ENCODE data around the gene LIME1. TPM values are rescaled to one million over a fixed set of nuclear protein-coding genes. Genes with fewer than 3 reads are reported as not detected.

LIME1 gene
- total RNA-seq, 1 donor from 2014 or later, result 6.8 TPM

- no peak for DNase-seq
Observed at GRCh38 chr20:63737945-63738686, 1.7 kb downstream of the LIME1 start.

GRCh38 chr20:63738687-63739129 is 2.2 kb downstream of the LIME1 start:
- DNase-seq, result peak; percentile 80

GRCh38 chr20:63739130-63740069 is 2.9 kb downstream of the LIME1 start, which contains the start of gene SLC2A4RG:
Gene SLC2A4RG (plus strand): TSS chr20:63739776. CDS start chr20:63739913, 137 bp downstream.
- peak; percentile 92 for DNase-seq

- DNase-seq, result peak; percentile 69
Observed at GRCh38 chr20:63740070-63740626, 3.7 kb downstream of the LIME1 start.

- peak; percentile 96 for DNase-seq
Observed at GRCh38 chr20:63740627-63741353, 4.3 kb downstream of the LIME1 start.

- DNase-seq, result no peak
Observed at GRCh38 chr20:63741354-63741675, 4.9 kb downstream of the LIME1 start.

- DNase-seq, result no peak
Observed at GRCh38 chr20:63741676-63742380, 5.4 kb downstream of the LIME1 start.

GRCh38 chr20:63742381-63743024 is 6.0 kb downstream of the LIME1 start:
- DNase-seq, result no peak

GRCh38 chr20:63743210-63743970 is 6.9 kb downstream of the LIME1 start:
- no peak for DNase-seq

- no peak for DNase-seq
Observed at GRCh38 chr20:63744158-63744557, 7.7 kb downstream of the LIME1 start.

- no peak for DNase-seq
Observed at GRCh38 chr20:63744574-63745423, 8.3 kb downstream of the LIME1 start.

- DNase-seq, result no peak
Observed at GRCh38 chr20:63745424-63745805, 9.0 kb downstream of the LIME1 start.

- no peak for DNase-seq
Observed at GRCh38 chr20:63745961-63746731, 9.7 kb downstream of the LIME1 start.

GRCh38 chr20:63746751-63747315 is 10.4 kb downstream of the LIME1 start:
- DNase-seq, result no peak

GRCh38 chr20:63747622-63748069 is 11.2 kb downstream of the LIME1 start:
- DNase-seq, result no peak

GRCh38 chr20:63748070-63748933 is 11.8 kb downstream of the LIME1 start:
- no peak for DNase-seq

GRCh38 chr20:63748934-63749270 is 12.4 kb downstream of the LIME1 start:
- no peak for DNase-seq

Measured in tongue (tissue), 2 donors.